HepG2 (cell line): ENCODE measurements around the gene CACNA1I. TPM values are rescaled to one million over a fixed set of nuclear protein-coding genes. Genes with fewer than 3 reads are reported as not detected.

Source experiments
- HIVEP1 ChIP-seq: sonication (generic); formaldehyde crosslinking; IDR thresholded peaks from 2 replicates; pipeline ENCODE4 v1.4.0; 2020; ENCODE audit warnings: mild to moderate bottlenecking, missing genetic modification reagents
- KAT2B ChIP-seq: fragments of 150-350 bp; IDR thresholded peaks from 2 replicates; pipeline ENCODE4 v1.6.1; 2014; ENCODE audit warnings: low read depth, low read length, borderline replicate concordance
- MED1 ChIP-seq: sonication (generic); formaldehyde crosslinking; IDR thresholded peaks from 2 replicates; pipeline ENCODE4 v1.4.0; 2020; ENCODE audit warnings: missing genetic modification reagents
- REL ChIP-seq: sonication (generic); formaldehyde crosslinking; conservative IDR thresholded peaks from 2 replicates; pipeline ENCODE4 v1.8.0; 2022; ENCODE audit warnings: mild to moderate bottlenecking, missing genetic modification reagents, moderate library complexity
- REPIN1 ChIP-seq: sonication (generic); formaldehyde crosslinking; IDR thresholded peaks from 2 replicates; pipeline ENCODE4 v1.8.0; 2022; ENCODE audit warnings: missing genetic modification reagents, low read depth, mild to moderate bottlenecking, borderline replicate concordance
- SYNCRIP ChIP-seq: fragments of 200-400 bp; formaldehyde crosslinking; IDR thresholded peaks from 2 replicates; pipeline ENCODE4 v1.6.1; 2018; ENCODE audit warnings: mild to moderate bottlenecking, low read depth, low read length; ENCODE audit not compliant: insufficient read depth
- TOE1 ChIP-seq: sonication (generic); formaldehyde crosslinking; IDR thresholded peaks from 2 replicates; pipeline ENCODE4 v1.4.0; 2020; ENCODE audit warnings: mild to moderate bottlenecking, missing genetic modification reagents
- ZNF143 ChIP-seq: sonication (generic); formaldehyde crosslinking; IDR thresholded peaks from 2 replicates; pipeline ENCODE4 v1.4.0; 2020; ENCODE audit warnings: missing genetic modification reagents
- ZNF557 ChIP-seq: sonication (generic); formaldehyde crosslinking; IDR thresholded peaks from 2 replicates; pipeline ENCODE4 v1.4.0; 2020; ENCODE audit warnings: missing genetic modification reagents
- polyA plus RNA-seq, 8 experiments: library from polyadenylated mRNA; depleted of rRNA in 3 of 8; stranded (reverse) in 7 of 8; unstranded in 1 of 8; fragments of >200 nt; fragmentation: Illumina TruSeq in 4 of 8; extraction: Trizol in 4 of 8; gene quantifications; 2 replicates each; pipeline versions ENCODE4 v1.2.1 to v1.2.3, GENCODE V29; 2011 to 2016; ENCODE audit warnings: low read depth in 4 of 8, missing spikeins in 1 of 8, mixed read lengths in 1 of 8; ENCODE audit not compliant: insufficient read depth in 1 of 8
- total RNA-seq, 5 experiments: library from RNA; depleted of rRNA; stranded (reverse); fragments of >200 nt; fragmentation: Illumina TruSeq; extraction: Trizol; gene quantifications; 2 replicates each; pipeline ENCODE4 v1.2.3, GENCODE V29; 2016; ENCODE audit warnings: low read depth in 1 of 5
- TF ChIP-seq, protein P1 (sequence below), 2 experiments: sonication (generic) in 1 of 2; formaldehyde crosslinking in 1 of 2; IDR thresholded peaks; 2 replicates each; pipeline versions ENCODE4 v1.6.1 to v1.9.0; 2014 to 2022; ENCODE audit warnings: antibody characterized with exemption in 1 of 2, borderline replicate concordance in 1 of 2, inconsistent platforms in 1 of 2, low read depth in 1 of 2, missing genetic modification reagents in 1 of 2
- TF ChIP-seq, protein P2 (sequence below): sonication (generic); formaldehyde crosslinking; IDR thresholded peaks from 2 replicates; pipeline ENCODE4 v1.8.1; 2022; ENCODE audit warnings: low read depth, mild to moderate bottlenecking, missing genetic modification reagents
- TF ChIP-seq, protein P3 (sequence below): sonication (generic); formaldehyde crosslinking; IDR thresholded peaks from 2 replicates; pipeline ENCODE4 v1.4.0; 2020; ENCODE audit warnings: missing genetic modification reagents
- TF ChIP-seq, protein P4 (sequence below): sonication (generic); formaldehyde crosslinking; IDR thresholded peaks from 2 replicates; pipeline ENCODE4 v1.9.0; 2021; ENCODE audit warnings: missing genetic modification reagents, mild to moderate bottlenecking, borderline replicate concordance
- TF ChIP-seq, protein P5 (sequence below): sonication (generic); formaldehyde crosslinking; IDR thresholded peaks from 2 replicates; pipeline ENCODE4 v1.8.0; 2022; ENCODE audit warnings: missing genetic modification reagents, mild to moderate bottlenecking, moderate library complexity, borderline replicate concordance

CACNA1I gene
- total and polyA plus RNA-seq, 2 of the 13 experiments (the other 11 are each of a cell fraction or from before 2014, with no cell fraction given) = not detected

DNA sequence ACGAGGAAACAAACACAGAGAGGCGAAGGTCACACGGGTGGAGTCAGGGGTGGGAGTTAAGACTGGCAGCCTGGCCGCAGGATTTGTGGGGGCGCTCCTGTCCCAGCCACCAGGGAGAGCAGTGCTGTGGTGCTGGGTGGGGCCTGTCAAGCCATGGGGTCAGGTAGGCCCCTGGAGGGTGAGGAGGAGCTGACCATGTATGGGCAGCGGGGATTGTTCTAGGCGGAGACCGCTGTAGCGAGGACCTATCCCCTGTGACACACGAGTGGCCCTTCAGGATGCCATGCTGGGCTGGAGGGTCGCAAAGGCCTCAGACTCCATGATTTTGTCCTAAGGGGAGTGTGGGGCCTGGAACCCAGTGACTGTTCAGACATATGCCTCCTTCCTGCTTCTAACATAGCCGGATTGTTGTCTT is 36.5 kb upstream of the CACNA1I start (continued):
- TF ChIP-seq, protein P1, sequence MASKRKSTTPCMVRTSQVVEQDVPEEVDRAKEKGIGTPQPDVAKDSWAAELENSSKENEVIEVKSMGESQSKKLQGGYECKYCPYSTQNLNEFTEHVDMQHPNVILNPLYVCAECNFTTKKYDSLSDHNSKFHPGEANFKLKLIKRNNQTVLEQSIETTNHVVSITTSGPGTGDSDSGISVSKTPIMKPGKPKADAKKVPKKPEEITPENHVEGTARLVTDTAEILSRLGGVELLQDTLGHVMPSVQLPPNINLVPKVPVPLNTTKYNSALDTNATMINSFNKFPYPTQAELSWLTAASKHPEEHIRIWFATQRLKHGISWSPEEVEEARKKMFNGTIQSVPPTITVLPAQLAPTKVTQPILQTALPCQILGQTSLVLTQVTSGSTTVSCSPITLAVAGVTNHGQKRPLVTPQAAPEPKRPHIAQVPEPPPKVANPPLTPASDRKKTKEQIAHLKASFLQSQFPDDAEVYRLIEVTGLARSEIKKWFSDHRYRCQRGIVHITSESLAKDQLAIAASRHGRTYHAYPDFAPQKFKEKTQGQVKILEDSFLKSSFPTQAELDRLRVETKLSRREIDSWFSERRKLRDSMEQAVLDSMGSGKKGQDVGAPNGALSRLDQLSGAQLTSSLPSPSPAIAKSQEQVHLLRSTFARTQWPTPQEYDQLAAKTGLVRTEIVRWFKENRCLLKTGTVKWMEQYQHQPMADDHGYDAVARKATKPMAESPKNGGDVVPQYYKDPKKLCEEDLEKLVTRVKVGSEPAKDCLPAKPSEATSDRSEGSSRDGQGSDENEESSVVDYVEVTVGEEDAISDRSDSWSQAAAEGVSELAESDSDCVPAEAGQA (IDR thresholded peaks at IDR 0.05; ENCODE audit: low read depth) = no peak
- TF ChIP-seq, protein P1 (CRISPR knock-in tag; IDR thresholded peaks at IDR 0.05; ENCODE audit: borderline replicate concordance) = no peak
- TF ChIP-seq, protein P2, sequence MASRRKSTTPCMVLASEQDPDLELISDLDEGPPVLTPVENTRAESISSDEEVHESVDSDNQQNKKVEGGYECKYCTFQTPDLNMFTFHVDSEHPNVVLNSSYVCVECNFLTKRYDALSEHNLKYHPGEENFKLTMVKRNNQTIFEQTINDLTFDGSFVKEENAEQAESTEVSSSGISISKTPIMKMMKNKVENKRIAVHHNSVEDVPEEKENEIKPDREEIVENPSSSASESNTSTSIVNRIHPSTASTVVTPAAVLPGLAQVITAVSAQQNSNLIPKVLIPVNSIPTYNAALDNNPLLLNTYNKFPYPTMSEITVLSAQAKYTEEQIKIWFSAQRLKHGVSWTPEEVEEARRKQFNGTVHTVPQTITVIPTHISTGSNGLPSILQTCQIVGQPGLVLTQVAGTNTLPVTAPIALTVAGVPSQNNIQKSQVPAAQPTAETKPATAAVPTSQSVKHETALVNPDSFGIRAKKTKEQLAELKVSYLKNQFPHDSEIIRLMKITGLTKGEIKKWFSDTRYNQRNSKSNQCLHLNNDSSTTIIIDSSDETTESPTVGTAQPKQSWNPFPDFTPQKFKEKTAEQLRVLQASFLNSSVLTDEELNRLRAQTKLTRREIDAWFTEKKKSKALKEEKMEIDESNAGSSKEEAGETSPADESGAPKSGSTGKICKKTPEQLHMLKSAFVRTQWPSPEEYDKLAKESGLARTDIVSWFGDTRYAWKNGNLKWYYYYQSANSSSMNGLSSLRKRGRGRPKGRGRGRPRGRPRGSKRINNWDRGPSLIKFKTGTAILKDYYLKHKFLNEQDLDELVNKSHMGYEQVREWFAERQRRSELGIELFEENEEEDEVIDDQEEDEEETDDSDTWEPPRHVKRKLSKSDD (CRISPR knock-in tag) = no peak
- TF ChIP-seq SYNCRIP = no peak
- TF ChIP-seq MED1 (CRISPR knock-in tag) = peak; percentile 44; the same call in 1 of the 2 replicates
- 0 out of 2 replicates have a peak, but pooled peaks have one; percentile 22 for TF ChIP-seq REPIN1
- no peak for TF ChIP-seq TOE1 (CRISPR knock-in tag)
- TF ChIP-seq, protein P3, sequence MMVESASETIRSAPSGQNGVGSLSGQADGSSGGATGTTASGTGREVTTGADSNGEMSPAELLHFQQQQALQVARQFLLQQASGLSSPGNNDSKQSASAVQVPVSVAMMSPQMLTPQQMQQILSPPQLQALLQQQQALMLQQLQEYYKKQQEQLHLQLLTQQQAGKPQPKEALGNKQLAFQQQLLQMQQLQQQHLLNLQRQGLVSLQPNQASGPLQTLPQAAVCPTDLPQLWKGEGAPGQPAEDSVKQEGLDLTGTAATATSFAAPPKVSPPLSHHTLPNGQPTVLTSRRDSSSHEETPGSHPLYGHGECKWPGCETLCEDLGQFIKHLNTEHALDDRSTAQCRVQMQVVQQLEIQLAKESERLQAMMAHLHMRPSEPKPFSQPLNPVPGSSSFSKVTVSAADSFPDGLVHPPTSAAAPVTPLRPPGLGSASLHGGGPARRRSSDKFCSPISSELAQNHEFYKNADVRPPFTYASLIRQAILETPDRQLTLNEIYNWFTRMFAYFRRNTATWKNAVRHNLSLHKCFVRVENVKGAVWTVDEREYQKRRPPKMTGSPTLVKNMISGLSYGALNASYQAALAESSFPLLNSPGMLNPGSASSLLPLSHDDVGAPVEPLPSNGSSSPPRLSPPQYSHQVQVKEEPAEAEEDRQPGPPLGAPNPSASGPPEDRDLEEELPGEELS (CRISPR knock-in tag) = peak; percentile 49
- 0 out of 2 replicates have a peak, but pooled peaks have one; percentile 17 for TF ChIP-seq ZNF143
- no peak for TF ChIP-seq HIVEP1
- TF ChIP-seq ZNF557 (CRISPR knock-in tag) = 0 out of 2 replicates have a peak, but pooled peaks have one; percentile 19
- TF ChIP-seq, protein P4, sequence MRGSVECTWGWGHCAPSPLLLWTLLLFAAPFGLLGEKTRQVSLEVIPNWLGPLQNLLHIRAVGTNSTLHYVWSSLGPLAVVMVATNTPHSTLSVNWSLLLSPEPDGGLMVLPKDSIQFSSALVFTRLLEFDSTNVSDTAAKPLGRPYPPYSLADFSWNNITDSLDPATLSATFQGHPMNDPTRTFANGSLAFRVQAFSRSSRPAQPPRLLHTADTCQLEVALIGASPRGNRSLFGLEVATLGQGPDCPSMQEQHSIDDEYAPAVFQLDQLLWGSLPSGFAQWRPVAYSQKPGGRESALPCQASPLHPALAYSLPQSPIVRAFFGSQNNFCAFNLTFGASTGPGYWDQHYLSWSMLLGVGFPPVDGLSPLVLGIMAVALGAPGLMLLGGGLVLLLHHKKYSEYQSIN = no peak
- TF ChIP-seq, protein P5, sequence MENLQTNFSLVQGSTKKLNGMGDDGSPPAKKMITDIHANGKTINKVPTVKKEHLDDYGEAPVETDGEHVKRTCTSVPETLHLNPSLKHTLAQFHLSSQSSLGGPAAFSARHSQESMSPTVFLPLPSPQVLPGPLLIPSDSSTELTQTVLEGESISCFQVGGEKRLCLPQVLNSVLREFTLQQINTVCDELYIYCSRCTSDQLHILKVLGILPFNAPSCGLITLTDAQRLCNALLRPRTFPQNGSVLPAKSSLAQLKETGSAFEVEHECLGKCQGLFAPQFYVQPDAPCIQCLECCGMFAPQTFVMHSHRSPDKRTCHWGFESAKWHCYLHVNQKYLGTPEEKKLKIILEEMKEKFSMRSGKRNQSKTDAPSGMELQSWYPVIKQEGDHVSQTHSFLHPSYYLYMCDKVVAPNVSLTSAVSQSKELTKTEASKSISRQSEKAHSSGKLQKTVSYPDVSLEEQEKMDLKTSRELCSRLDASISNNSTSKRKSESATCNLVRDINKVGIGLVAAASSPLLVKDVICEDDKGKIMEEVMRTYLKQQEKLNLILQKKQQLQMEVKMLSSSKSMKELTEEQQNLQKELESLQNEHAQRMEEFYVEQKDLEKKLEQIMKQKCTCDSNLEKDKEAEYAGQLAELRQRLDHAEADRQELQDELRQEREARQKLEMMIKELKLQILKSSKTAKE = no peak
- no peak for TF ChIP-seq REL (CRISPR knock-in tag)
- TF ChIP-seq KAT2B = no peak
